ENCODE data around the gene TRDMT1.

- TF ChIP-seq CTCF (IDR thresholded peaks at IDR 0.05) = no peak
- no peak for TF ChIP-seq POLR2A (IDR thresholded peaks at IDR 0.05)
These were observed 39.1 kb upstream of the TRDMT1 start for GRCh38 chr10:17240616-17241015.

Measured in adrenal gland (tissue), 5 donors.